ENCODE results near the gene GABRR2.

GABRR2 gene

DNA sequence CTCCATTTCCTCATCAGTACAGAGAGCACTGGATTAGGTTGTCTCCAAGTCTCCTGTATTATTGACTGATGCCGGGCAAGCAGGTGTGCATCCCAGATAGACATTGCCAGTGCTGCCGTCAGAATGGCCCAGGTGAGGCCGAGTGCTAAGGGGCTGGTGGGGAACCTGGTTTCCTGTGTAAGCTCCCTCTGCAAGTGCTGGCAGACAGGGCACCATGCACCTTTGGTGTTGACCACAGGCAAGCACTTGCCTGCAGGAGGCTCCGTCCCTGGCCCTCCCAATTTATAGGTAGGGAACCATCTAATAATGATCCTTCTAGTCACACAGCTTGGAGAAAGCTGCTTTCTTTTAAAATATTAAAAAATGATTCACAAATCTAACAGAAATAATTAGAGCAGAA lies 98.7 kb downstream of the GABRR2 start:
- no peak for DNase-seq (ENCODE audit: extremely low read depth in 1 of 2, low read depth in 1 of 2)

DNA sequence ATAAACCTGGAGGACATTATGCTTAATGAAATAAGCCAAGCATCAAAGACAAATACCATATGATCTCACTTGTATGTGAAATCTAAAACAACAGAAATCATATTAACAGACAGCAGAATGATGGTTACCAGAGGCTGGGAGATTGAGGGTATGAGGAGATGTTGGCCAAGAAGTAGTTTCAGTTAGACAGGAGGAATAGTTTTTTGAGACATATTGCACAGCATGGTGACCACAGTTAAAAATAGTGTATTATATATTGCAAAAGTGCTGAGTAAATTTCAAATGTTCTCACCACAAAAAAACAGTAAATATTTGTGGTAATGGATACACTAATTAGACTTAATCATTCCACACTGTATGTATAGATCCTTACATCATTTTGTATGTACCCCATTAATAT lies 99.7 kb downstream of the GABRR2 start:
- no peak for DNase-seq (ENCODE audit: extremely low read depth in 1 of 2, low read depth in 1 of 2)

DNA sequence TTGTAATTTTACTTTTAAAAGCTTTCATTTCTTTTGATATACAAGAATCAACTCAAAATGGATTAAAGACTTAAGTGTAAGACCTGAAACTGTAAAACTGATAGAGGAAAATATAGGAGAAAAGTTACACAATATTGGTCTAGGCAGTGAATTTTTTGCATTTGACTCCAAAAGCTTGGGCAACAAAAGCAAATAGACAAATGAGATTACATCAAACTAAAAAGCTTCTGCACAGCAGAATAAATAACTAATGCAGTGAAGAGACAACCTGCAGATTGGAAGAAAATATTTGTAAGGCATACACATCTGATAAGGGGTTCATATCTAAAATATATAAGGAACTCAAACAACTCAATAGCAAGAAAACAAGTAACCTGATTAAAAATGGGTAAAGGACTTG lies 100.9 kb downstream of the GABRR2 start:
- DNase-seq (ENCODE audit: extremely low read depth in 1 of 2, low read depth in 1 of 2): no peak

DNA sequence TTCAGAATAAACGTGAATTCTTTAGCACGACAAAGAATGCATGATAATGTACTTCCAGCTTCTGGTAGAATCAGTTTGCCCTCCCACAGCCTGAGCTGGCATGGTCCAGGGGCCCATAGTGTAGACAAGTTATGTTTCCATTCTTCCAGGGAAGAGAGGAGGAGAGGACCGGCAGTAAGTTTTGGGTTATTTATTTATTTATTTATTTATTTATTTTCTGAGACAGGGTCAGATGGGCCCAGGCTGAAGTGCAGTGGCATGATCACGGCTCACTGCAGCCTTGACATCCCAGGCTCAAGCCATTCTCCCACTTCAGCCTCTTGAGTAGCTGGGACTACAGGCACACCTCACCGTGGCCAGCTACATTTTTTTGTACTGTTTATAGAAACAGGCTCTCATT lies 102.6 kb downstream of the GABRR2 start:
- DNase-seq (ENCODE audit: extremely low read depth in 1 of 2, low read depth in 1 of 2): no peak

DNA sequence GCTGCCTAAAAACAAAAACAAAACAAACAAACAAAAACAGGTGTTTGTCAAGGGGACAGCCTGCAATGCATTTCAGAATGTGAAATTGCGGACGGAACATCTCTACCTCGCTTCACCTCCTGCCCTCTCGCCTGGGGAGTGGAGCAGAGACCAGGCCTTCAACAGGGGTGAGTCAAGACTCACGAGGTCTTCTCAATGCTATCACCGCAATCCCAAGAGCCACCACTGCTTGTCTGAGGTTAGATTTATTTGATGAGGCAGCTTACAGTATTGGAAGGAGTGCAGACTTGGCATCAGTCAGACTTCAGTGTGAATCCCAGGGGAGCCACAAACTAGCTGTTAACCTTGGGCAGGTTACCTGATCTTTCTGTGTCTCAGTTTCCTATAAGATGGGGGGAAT lies 105.6 kb downstream of the GABRR2 start:
- DNase-seq (ENCODE audit: extremely low read depth in 1 of 2, low read depth in 1 of 2): no peak

DNA sequence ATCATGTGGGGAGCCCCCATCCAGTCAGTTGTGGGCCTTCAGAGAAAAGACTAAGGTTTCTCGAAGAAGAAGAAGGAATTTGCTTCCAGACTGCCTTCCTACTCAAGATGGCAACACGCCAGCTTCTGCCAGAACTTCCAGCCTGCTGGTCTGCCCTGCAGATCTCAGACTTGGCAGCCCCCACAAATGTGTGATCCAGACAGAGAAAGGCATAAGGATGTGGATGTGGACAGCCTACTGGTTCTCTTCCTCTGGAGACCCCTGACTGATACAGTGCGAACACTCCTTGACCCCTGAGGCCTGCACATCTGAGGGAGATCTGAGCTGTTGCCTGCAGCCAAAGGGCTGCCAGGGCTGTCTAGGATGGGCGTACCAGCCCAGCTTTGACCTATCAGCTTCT lies 106.5 kb downstream of the GABRR2 start:
- DNase-seq (ENCODE audit: extremely low read depth in 1 of 2, low read depth in 1 of 2): no peak

Measured in stimulated activated CD8-positive, alpha-beta memory T cell treated with anti-CD3 and anti-CD28 coated beads, Interleukin-7, amount 100 ng/mL, for 48 hours (primary cell).